ENCODE results near the gene NAA15. TPM values are rescaled to one million over a fixed set of nuclear protein-coding genes. Genes with fewer than 3 reads are reported as not detected.

NAA15 gene
- total and polyA plus RNA-seq, 2 experiments from 2014 or later, result 29.2 to 32.8 TPM

- no peaks in the 10 kb centered on the region for H3K9me3 ChIP-seq (ENCODE audit: low read depth)
- H3K36me3 ChIP-seq (ENCODE audit: low read depth), result peaks cover 17% of the 10 kb centered on the region
- TF ChIP-seq EZH2 (IDR thresholded peaks at IDR 0.05; ENCODE audit: insufficient read depth, poor library complexity, severe bottlenecking), result no peak
- TF ChIP-seq EZH2phosphoT487 (IDR thresholded peaks at IDR 0.05; ENCODE audit: insufficient read depth, low read depth), result no peak
- H3K4me3 ChIP-seq, result no peak overlapping the region
- H3K4me2 ChIP-seq (ENCODE audit: unreplicated experiment), result no peak overlapping the region
- 99% methylated on average over 7 of the region's 7 CpGs for WGBS, 2 experiments (ENCODE audit: low coverage in 1 of 2, low lambda C conversion rate in 2 of 2, missing lambda C conversion rate in 2 of 2)
- H4K20me1 ChIP-seq (ENCODE audit: insufficient read depth), result no peaks in the 10 kb centered on the region
- no peak for DNase-seq
- peaks cover 29% of the 10 kb centered on the region for H3F3A ChIP-seq (ENCODE audit: insufficient read depth)
- peaks cover 23% of the 10 kb centered on the region for H3K4me1 ChIP-seq (ENCODE audit: insufficient read depth)
- no peak overlapping the region for H3K27ac ChIP-seq
- in situ Hi-C loops (cut with MboI), result no loop called here
- H3K9ac ChIP-seq, result no peak overlapping the region
- H3K9me2 ChIP-seq (ENCODE audit: insufficient read depth), result no peaks in the 10 kb centered on the region
- H3K27me3 ChIP-seq (replicated peaks; ENCODE audit: insufficient read depth), result no peaks in the 10 kb centered on the region
- no peaks in the 10 kb centered on the region for H3K79me2 ChIP-seq (ENCODE audit: insufficient read depth)
- no peak overlapping the region for H2AFZ ChIP-seq
These were observed 15.1 kb upstream of the NAA15 start for GRCh38 chr4:139286186-139286698.

- no peaks in the 10 kb centered on the region for H3K9me3 ChIP-seq (ENCODE audit: low read depth)
- whole genome bisulfite sequencing, 2 experiments (ENCODE audit: low coverage in 1 of 2, low lambda C conversion rate in 2 of 2, missing lambda C conversion rate in 2 of 2), result 1% methylated on average over 49 to 51 of the region's 51 CpGs
- H3K4me3 ChIP-seq, result peak overlapping the region; percentile 87
- H4K20me1 ChIP-seq (ENCODE audit: insufficient read depth), result no peaks in the 10 kb centered on the region
- in situ Hi-C loops (cut with MboI), result no loop called here
- peaks cover 66% of the 10 kb centered on the region for H3K79me2 ChIP-seq (ENCODE audit: insufficient read depth)
- H3K4me1 ChIP-seq (ENCODE audit: insufficient read depth), result peaks cover 33% of the 10 kb centered on the region
- TF ChIP-seq EZH2 (IDR thresholded peaks at IDR 0.05; ENCODE audit: insufficient read depth, poor library complexity, severe bottlenecking), result no peak
- no peak for TF ChIP-seq EZH2phosphoT487 (IDR thresholded peaks at IDR 0.05; ENCODE audit: insufficient read depth, low read depth)
- H3K27me3 ChIP-seq (replicated peaks; ENCODE audit: insufficient read depth), result no peaks in the 10 kb centered on the region
- H2AFZ ChIP-seq, result peak overlapping the region; percentile 90
- peak; percentile 96 for DNase-seq
- H3K27ac ChIP-seq, result peak overlapping the region; percentile 36
- peak overlapping the region; percentile 87 for H3K9ac ChIP-seq
- peaks cover 28% of the 10 kb centered on the region for H3F3A ChIP-seq (ENCODE audit: insufficient read depth)
- H3K4me2 ChIP-seq (ENCODE audit: unreplicated experiment), result peak overlapping the region; percentile 86
- peaks cover 12% of the 10 kb centered on the region for H3K36me3 ChIP-seq (ENCODE audit: low read depth)
- no peaks in the 10 kb centered on the region for H3K9me2 ChIP-seq (ENCODE audit: insufficient read depth)
These were observed 5.9 kb upstream of the NAA15 start for GRCh38 chr4:139295206-139295941.

- H3K9me2 ChIP-seq (ENCODE audit: insufficient read depth), result no peaks in the 10 kb centered on the region
- peaks cover 67% of the 10 kb centered on the region for H3K79me2 ChIP-seq (ENCODE audit: insufficient read depth)
- H4K20me1 ChIP-seq (ENCODE audit: insufficient read depth), result no peaks in the 10 kb centered on the region
- H3K36me3 ChIP-seq (ENCODE audit: low read depth), result peaks cover 11% of the 10 kb centered on the region
- H3K4me3 ChIP-seq, result peak overlapping the region; percentile 87
- H3K4me1 ChIP-seq (ENCODE audit: insufficient read depth), result peaks cover 34% of the 10 kb centered on the region
- TF ChIP-seq EZH2 (IDR thresholded peaks at IDR 0.05; ENCODE audit: insufficient read depth, poor library complexity, severe bottlenecking), result no peak
- TF ChIP-seq EZH2phosphoT487 (IDR thresholded peaks at IDR 0.05; ENCODE audit: insufficient read depth, low read depth), result no peak
- no peaks in the 10 kb centered on the region for H3K9me3 ChIP-seq (ENCODE audit: low read depth)
- WGBS, 2 experiments (ENCODE audit: low coverage in 1 of 2, low lambda C conversion rate in 2 of 2, missing lambda C conversion rate in 2 of 2), result 3 to 4% methylated on average over 6 of the region's 6 CpGs
- DNase-seq, result no peak
- H3K9ac ChIP-seq, result peak overlapping the region; percentile 87
- peaks cover 33% of the 10 kb centered on the region for H3F3A ChIP-seq (ENCODE audit: insufficient read depth)
- peak overlapping the region; percentile 86 for H3K4me2 ChIP-seq (ENCODE audit: unreplicated experiment)
- no peak overlapping the region for H3K27ac ChIP-seq
- no peaks in the 10 kb centered on the region for H3K27me3 ChIP-seq (replicated peaks; ENCODE audit: insufficient read depth)
- in situ Hi-C loops (cut with MboI), result no loop called here
- peak overlapping the region; percentile 90 for H2AFZ ChIP-seq
These were observed 5.4 kb upstream of the NAA15 start for GRCh38 chr4:139295942-139296299.

- H3K27me3 ChIP-seq (replicated peaks; ENCODE audit: insufficient read depth), result no peaks in the 10 kb centered on the region
- H3K79me2 ChIP-seq (ENCODE audit: insufficient read depth), result peaks cover 73% of the 10 kb centered on the region
- H3K9me2 ChIP-seq (ENCODE audit: insufficient read depth), result no peaks in the 10 kb centered on the region
- H3K4me2 ChIP-seq (ENCODE audit: unreplicated experiment), result peak overlapping the region; percentile 27
- H4K20me1 ChIP-seq (ENCODE audit: insufficient read depth), result no peaks in the 10 kb centered on the region
- no peak overlapping the region for H3K9ac ChIP-seq
- H2AFZ ChIP-seq, result no peak overlapping the region
- no peak overlapping the region for H3K27ac ChIP-seq
- peaks cover 34% of the 10 kb centered on the region for H3K4me1 ChIP-seq (ENCODE audit: insufficient read depth)
- peak; percentile 68 for DNase-seq
- no peaks in the 10 kb centered on the region for H3K9me3 ChIP-seq (ENCODE audit: low read depth)
- in situ Hi-C loops (cut with MboI), result no loop called here
- no peak overlapping the region for H3K4me3 ChIP-seq
- H3K36me3 ChIP-seq (ENCODE audit: low read depth), result peaks cover 10% of the 10 kb centered on the region
- 87 to 91% methylated on average over 2 of the region's 2 CpGs for WGBS, 2 experiments (ENCODE audit: low coverage in 1 of 2, low lambda C conversion rate in 2 of 2, missing lambda C conversion rate in 2 of 2)
- TF ChIP-seq EZH2 (IDR thresholded peaks at IDR 0.05; ENCODE audit: insufficient read depth, poor library complexity, severe bottlenecking), result no peak
- no peak for TF ChIP-seq EZH2phosphoT487 (IDR thresholded peaks at IDR 0.05; ENCODE audit: insufficient read depth, low read depth)
- H3F3A ChIP-seq (ENCODE audit: insufficient read depth), result peaks cover 39% of the 10 kb centered on the region
These were observed 4.3 kb upstream of the NAA15 start for GRCh38 chr4:139297001-139297410.
